Measurements from ENCODE around the gene DOCK9. TPM values are rescaled to one million over a fixed set of nuclear protein-coding genes. Genes with fewer than 3 reads are reported as not detected.

Gene DOCK9
- polyA plus RNA-seq, 1 experiment, result 14.5 TPM

DNA sequence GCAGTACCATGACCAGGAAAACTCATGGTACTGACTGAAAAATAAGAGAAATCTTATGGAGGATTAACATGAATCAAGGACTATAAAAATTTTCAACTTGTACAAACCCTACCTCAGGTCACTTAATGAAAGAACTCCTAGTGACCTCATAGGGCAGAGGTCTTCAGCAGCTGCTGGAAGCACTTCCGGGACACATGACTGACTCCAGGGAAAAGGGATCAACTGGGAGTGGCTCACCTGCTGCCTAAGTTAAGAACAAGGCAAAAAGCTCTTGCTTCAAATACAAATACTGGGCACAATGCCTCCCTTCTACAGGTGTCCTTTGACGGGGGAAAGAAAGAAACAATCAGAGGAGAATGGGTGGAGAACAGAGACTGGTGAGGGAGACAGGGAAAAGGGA, 18.6 kb downstream of the DOCK9 start:
- POLR2A ChIA-PET, result no interaction called here
- no peaks in the 10 kb centered on the region; the same call in 1 of the 2 replicates for H3K36me3 ChIP-seq (ENCODE audit: control insufficient read depth, insufficient read depth, low read length)
- CTCF ChIA-PET, result no interaction called here
- H3K27me3 ChIP-seq (ENCODE audit: control insufficient read depth, insufficient read depth, low read length), result no peaks in the 10 kb centered on the region
- no peak for DNase-seq (ENCODE audit: low read depth)
- TF ChIP-seq, protein P1, sequence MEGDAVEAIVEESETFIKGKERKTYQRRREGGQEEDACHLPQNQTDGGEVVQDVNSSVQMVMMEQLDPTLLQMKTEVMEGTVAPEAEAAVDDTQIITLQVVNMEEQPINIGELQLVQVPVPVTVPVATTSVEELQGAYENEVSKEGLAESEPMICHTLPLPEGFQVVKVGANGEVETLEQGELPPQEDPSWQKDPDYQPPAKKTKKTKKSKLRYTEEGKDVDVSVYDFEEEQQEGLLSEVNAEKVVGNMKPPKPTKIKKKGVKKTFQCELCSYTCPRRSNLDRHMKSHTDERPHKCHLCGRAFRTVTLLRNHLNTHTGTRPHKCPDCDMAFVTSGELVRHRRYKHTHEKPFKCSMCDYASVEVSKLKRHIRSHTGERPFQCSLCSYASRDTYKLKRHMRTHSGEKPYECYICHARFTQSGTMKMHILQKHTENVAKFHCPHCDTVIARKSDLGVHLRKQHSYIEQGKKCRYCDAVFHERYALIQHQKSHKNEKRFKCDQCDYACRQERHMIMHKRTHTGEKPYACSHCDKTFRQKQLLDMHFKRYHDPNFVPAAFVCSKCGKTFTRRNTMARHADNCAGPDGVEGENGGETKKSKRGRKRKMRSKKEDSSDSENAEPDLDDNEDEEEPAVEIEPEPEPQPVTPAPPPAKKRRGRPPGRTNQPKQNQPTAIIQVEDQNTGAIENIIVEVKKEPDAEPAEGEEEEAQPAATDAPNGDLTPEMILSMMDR (IDR thresholded peaks at IDR 0.05; ENCODE audit: insufficient read depth, low read depth, low read length), result no peak
- no peak overlapping the region for H3K4me3 ChIP-seq (ENCODE audit: low read depth, low read length)

DNA sequence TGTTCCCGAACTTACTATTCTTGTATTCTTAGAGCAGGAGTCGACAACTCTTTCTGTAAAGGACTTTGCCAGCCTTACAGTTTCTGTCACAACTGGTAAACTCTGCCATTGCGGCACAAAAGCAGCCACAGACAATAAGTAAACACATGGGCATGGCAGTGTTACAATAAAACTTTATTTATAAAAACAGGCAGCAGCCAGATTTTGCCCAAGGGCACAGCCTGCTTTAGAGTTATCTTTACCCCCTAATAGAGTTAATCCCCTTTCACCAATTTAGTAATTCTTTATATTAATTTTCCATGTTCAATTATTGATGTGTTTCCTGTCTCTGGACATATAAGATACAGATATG, 19.4 kb downstream of the DOCK9 start:
- no peaks in the 10 kb centered on the region for H3K27me3 ChIP-seq (ENCODE audit: control insufficient read depth, insufficient read depth, low read length)
- no peak overlapping the region for H3K4me3 ChIP-seq (ENCODE audit: low read depth, low read length)
- TF ChIP-seq, protein P1 (IDR thresholded peaks at IDR 0.05; ENCODE audit: insufficient read depth, low read depth, low read length), result no peak
- no peak for DNase-seq (ENCODE audit: low read depth)
- H3K36me3 ChIP-seq (ENCODE audit: control insufficient read depth, insufficient read depth, low read length), result no peaks in the 10 kb centered on the region
- CTCF ChIA-PET, result interaction anchor here (1.0 kb wide), 1 partner anchor 13 kb away, joined by 3 read pairs; no protein-coding TSS in a partner anchor
- POLR2A ChIA-PET, result no interaction called here

- no peak overlapping the region for H3K4me3 ChIP-seq (ENCODE audit: low read depth, low read length)
- ChIA-PET POLR2A (interaction anchor here (0.7 kb wide), 1 partner anchor 54 kb away, joined by 5 read pairs; no protein-coding TSS in a partner anchor), CTCF (interaction anchor here (0.7 to 1.0 kb wide), 3 partner anchors 13 to 482 kb away, joined by 3 to 5 read pairs (median 3); no protein-coding TSS in a partner anchor)
- H3K27me3 ChIP-seq (ENCODE audit: control insufficient read depth, insufficient read depth, low read length), result no peaks in the 10 kb centered on the region
- TF ChIP-seq, protein P1 (IDR thresholded peaks at IDR 0.05; ENCODE audit: insufficient read depth, low read depth, low read length), result no peak
- DNase-seq (ENCODE audit: low read depth), result no peak
- H3K36me3 ChIP-seq (ENCODE audit: control insufficient read depth, insufficient read depth, low read length), result no peaks in the 10 kb centered on the region
Observed at GRCh38 chr13:98957731-98958442, 20.0 kb downstream of the DOCK9 start.

GRCh38 chr13:98955336-98955735, 22.5 kb downstream of the DOCK9 start:
- ChIA-PET POLR2A (no interaction called here), CTCF (no interaction called here)
- H3K27me3 ChIP-seq (ENCODE audit: control insufficient read depth, insufficient read depth, low read length), result no peaks in the 10 kb centered on the region
- no peak overlapping the region for H3K4me3 ChIP-seq (ENCODE audit: low read depth, low read length)
- DNase-seq (ENCODE audit: low read depth), result no peak
- H3K36me3 ChIP-seq (ENCODE audit: control insufficient read depth, insufficient read depth, low read length), result no peaks in the 10 kb centered on the region
- TF ChIP-seq, protein P1 (IDR thresholded peaks at IDR 0.05; ENCODE audit: insufficient read depth, low read depth, low read length), result no peak

DNA sequence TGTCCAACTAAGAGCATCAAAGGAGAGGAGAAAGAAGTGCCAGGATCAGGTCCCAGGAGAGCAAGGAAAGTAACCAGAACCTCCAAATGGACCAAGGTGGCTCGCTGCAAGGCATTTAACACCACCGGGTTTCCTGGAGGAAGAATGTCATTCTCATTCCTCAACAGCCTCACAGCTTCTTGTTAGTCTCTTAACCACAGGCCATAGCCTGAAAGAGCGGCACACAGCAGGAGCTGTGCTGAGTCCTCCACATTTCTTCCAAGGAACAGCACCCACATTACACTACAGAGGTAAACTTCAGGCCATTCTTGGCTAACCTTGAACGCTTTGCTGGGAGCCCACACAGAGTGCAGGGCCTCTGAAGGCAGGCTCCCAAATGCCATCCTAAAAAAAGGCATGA, 23.6 kb downstream of the DOCK9 start:
- TF ChIP-seq, protein P1 (IDR thresholded peaks at IDR 0.05; ENCODE audit: insufficient read depth, low read depth, low read length), result no peak
- Histone ChIP-seq H3K36me3 (ENCODE audit: control insufficient read depth, insufficient read depth, low read length) (no peaks in the 10 kb centered on the region), H3K4me3 (ENCODE audit: low read depth, low read length) (no peak overlapping the region), H3K27me3 (ENCODE audit: control insufficient read depth, insufficient read depth, low read length) (no peaks in the 10 kb centered on the region)
- no peak for DNase-seq (ENCODE audit: low read depth)
- ChIA-PET CTCF (no interaction called here), POLR2A (no interaction called here)

Data from BJ (cell line).